HepG2 (cell line): Measurements from ENCODE around the gene NDUFS2. TPM values are rescaled to one million over a fixed set of nuclear protein-coding genes. Genes with fewer than 3 reads are reported as not detected.

Experiments used
- BCL6 ChIP-seq: IDR thresholded peaks from 2 replicates; pipeline ENCODE4 v1.6.1; 2016; ENCODE audit warnings: missing genetic modification reagents, missing compliant biosample characterization
- CBX1 ChIP-seq: IDR thresholded peaks from one replicate; pipeline ENCODE4 v1.6.1; 2016; ENCODE audit warnings: antibody characterized with exemption, low read depth
- CC2D1A ChIP-seq: sonication (generic); formaldehyde crosslinking; IDR thresholded peaks from 2 replicates; pipeline ENCODE4 v1.8.1; 2023; ENCODE audit warnings: mild to moderate bottlenecking, missing genetic modification reagents
- CEBPB ChIP-seq: IDR thresholded peaks from 2 replicates; pipeline ENCODE4 v1.6.1; 2011; ENCODE audit warnings: low read depth, low read length, improper control_type of control experiment, borderline replicate concordance
- FIP1L1 ChIP-seq: fragments of 200-400 bp; formaldehyde crosslinking; IDR thresholded peaks from 2 replicates; pipeline ENCODE4 v1.6.1; 2018; ENCODE audit warnings: low read depth, mild to moderate bottlenecking, low read length, moderate library complexity, borderline replicate concordance; ENCODE audit not compliant: insufficient read depth
- HOXA5 ChIP-seq: sonication (generic); formaldehyde crosslinking; IDR thresholded peaks from 2 replicates; pipeline ENCODE4 v1.4.0; 2020; ENCODE audit warnings: missing genetic modification reagents
- IKZF1 ChIP-seq: fragments of 450-650 bp; IDR thresholded peaks from 2 replicates; pipeline ENCODE4 v1.7.1; 2016
- PPARG ChIP-seq: conservative IDR thresholded peaks from 2 replicates; pipeline ENCODE4 v1.6.1; 2016; ENCODE audit warnings: missing biosample characterization, missing genetic modification reagents
- SIX4 ChIP-seq: sonication (generic); formaldehyde crosslinking; IDR thresholded peaks from 2 replicates; pipeline ENCODE4 v1.4.0; 2020; ENCODE audit warnings: missing genetic modification reagents
- SNAI1 ChIP-seq: sonication (generic); formaldehyde crosslinking; IDR thresholded peaks from 2 replicates; pipeline ENCODE4 v1.5.0; 2020; ENCODE audit warnings: mild to moderate bottlenecking, missing genetic modification reagents, borderline replicate concordance
- ZNF33B ChIP-seq: sonication (generic); formaldehyde crosslinking; IDR thresholded peaks from 2 replicates; pipeline ENCODE4 v1.5.1; 2020; ENCODE audit warnings: mild to moderate bottlenecking, missing genetic modification reagents
- ZNF768 ChIP-seq: sonication (generic); formaldehyde crosslinking; IDR thresholded peaks from 2 replicates; pipeline ENCODE4 v1.4.0; 2020; ENCODE audit warnings: missing genetic modification reagents
- ZSCAN30 ChIP-seq: sonication (generic); formaldehyde crosslinking; IDR thresholded peaks from 2 replicates; pipeline ENCODE4 v1.5.0; 2020; ENCODE audit warnings: mild to moderate bottlenecking, missing genetic modification reagents
- polyA plus RNA-seq, 8 experiments: library from polyadenylated mRNA; depleted of rRNA in 3 of 8; stranded (reverse) in 7 of 8; unstranded in 1 of 8; fragments of >200 nt; fragmentation: Illumina TruSeq in 4 of 8; extraction: Trizol in 4 of 8; gene quantifications; 2 replicates each; pipeline versions ENCODE4 v1.2.1 to v1.2.3, GENCODE V29; 2011 to 2016; ENCODE audit warnings: low read depth in 4 of 8, missing spikeins in 1 of 8, mixed read lengths in 1 of 8; ENCODE audit not compliant: insufficient read depth in 1 of 8
- total RNA-seq, 5 experiments: library from RNA; depleted of rRNA; stranded (reverse); fragments of >200 nt; fragmentation: Illumina TruSeq; extraction: Trizol; gene quantifications; 2 replicates each; pipeline ENCODE4 v1.2.3, GENCODE V29; 2016; ENCODE audit warnings: low read depth in 1 of 5
- TF ChIP-seq, protein P1 (sequence below), 2 experiments: sonication (generic) in 1 of 2; formaldehyde crosslinking in 1 of 2; IDR thresholded peaks; 2 replicates each; pipeline versions ENCODE4 v1.4.0 to v1.6.1; 2018 to 2020; ENCODE audit warnings: missing genetic modification reagents in 2 of 2, borderline replicate concordance in 1 of 2, low read depth in 1 of 2, mild to moderate bottlenecking in 1 of 2, missing biosample characterization in 1 of 2
- TF ChIP-seq, protein P2 (sequence below): sonication (generic); formaldehyde crosslinking; IDR thresholded peaks from 2 replicates; pipeline ENCODE4 v1.8.1; 2023; ENCODE audit warnings: missing genetic modification reagents, mild to moderate bottlenecking, borderline replicate concordance
- TF ChIP-seq, protein P3 (sequence below): sonication (generic); formaldehyde crosslinking; IDR thresholded peaks from 2 replicates; pipeline ENCODE4 v1.4.0; 2020; ENCODE audit warnings: missing genetic modification reagents
- TF ChIP-seq, protein P4 (sequence below): sonication (generic); formaldehyde crosslinking; IDR thresholded peaks from 2 replicates; pipeline ENCODE4 v1.4.0; 2020; ENCODE audit warnings: missing genetic modification reagents, borderline replicate concordance
- TF ChIP-seq, protein P5 (sequence below): sonication (generic); formaldehyde crosslinking; IDR thresholded peaks from 2 replicates; pipeline ENCODE4 v1.4.0; 2020; ENCODE audit warnings: missing genetic modification reagents
- TF ChIP-seq, protein P6 (sequence below): IDR thresholded peaks from 2 replicates; pipeline ENCODE4 v1.6.1; 2012; ENCODE audit warnings: low read length, improper control_type of control experiment

NDUFS2 gene
- total and polyA plus RNA-seq, 2 of the 13 experiments (the other 11 are each of a cell fraction or from before 2014, with no cell fraction given) = 89.9 to 118 TPM

DNA sequence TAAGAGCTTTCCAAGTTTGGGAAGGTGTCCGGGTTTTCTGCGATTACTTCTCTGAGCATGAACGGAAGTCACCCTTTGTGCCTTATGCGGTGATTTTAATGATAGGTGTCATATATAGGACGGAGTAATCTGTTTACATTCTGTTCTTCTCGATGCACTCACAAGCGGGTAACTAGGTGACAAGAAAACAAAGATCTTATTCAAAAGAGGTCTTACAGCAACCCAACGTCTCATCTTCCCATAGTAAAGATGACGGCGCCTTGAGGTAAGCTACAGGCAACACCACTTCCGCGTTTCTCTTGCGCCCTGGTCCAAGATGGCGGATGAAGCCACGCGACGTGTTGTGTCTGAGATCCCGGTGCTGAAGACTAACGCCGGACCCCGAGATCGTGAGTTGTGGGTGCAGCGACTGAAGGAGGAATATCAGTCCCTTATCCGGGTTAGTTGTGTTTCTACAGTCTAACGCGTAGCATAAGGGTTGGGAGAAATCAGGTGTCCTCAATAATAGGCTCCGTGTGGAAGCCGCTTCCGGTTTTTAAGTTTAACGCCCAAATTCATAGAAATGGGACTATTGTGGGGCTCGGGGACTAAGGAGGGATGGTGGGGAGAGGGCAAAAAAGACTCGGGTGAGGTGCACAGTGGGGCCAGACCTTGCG, 48.4 kb upstream of the NDUFS2 start, which contains the start of gene UFC1 (continued):
- TF ChIP-seq, protein P1, sequence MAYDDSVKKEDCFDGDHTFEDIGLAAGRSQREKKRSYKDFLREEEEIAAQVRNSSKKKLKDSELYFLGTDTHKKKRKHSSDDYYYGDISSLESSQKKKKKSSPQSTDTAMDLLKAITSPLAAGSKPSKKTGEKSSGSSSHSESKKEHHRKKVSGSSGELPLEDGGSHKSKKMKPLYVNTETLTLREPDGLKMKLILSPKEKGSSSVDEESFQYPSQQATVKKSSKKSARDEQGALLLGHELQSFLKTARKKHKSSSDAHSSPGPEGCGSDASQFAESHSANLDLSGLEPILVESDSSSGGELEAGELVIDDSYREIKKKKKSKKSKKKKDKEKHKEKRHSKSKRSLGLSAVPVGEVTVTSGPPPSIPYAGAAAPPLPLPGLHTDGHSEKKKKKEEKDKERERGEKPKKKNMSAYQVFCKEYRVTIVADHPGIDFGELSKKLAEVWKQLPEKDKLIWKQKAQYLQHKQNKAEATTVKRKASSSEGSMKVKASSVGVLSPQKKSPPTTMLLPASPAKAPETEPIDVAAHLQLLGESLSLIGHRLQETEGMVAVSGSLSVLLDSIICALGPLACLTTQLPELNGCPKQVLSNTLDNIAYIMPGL (CRISPR knock-in tag; IDR thresholded peaks at IDR 0.05; ENCODE audit: borderline replicate concordance in 1 of 2, low read depth in 1 of 2) = peak; percentile 85 to 89
- TF ChIP-seq ZNF768 (CRISPR knock-in tag) (no peak), CBX1 (no peak), SIX4 (CRISPR knock-in tag) (no peak; the same call in 1 of the 2 replicates), CEBPB (no peak), SNAI1 (CRISPR knock-in tag) (no peak), IKZF1 (no peak), ZNF33B (no peak), ZSCAN30 (CRISPR knock-in tag) (peak; percentile 65; the same call in 1 of the 2 replicates), CC2D1A (CRISPR knock-in tag) (no peak), PPARG (CRISPR knock-in tag) (no peak), HOXA5 (CRISPR knock-in tag) (peak; percentile 42; the same call in 1 of the 2 replicates), FIP1L1 (no peak), BCL6 (CRISPR knock-in tag) (no peak; the same call in 1 of the 2 replicates)
- TF ChIP-seq, protein P2, sequence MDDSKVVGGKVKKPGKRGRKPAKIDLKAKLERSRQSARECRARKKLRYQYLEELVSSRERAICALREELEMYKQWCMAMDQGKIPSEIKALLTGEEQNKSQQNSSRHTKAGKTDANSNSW (CRISPR knock-in tag) = no peak
- TF ChIP-seq, protein P3, sequence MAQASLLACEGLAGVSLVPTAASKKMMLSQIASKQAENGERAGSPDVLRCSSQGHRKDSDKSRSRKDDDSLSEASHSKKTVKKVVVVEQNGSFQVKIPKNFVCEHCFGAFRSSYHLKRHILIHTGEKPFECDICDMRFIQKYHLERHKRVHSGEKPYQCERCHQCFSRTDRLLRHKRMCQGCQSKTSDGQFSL (CRISPR knock-in tag) = no peak
- TF ChIP-seq, protein P4, sequence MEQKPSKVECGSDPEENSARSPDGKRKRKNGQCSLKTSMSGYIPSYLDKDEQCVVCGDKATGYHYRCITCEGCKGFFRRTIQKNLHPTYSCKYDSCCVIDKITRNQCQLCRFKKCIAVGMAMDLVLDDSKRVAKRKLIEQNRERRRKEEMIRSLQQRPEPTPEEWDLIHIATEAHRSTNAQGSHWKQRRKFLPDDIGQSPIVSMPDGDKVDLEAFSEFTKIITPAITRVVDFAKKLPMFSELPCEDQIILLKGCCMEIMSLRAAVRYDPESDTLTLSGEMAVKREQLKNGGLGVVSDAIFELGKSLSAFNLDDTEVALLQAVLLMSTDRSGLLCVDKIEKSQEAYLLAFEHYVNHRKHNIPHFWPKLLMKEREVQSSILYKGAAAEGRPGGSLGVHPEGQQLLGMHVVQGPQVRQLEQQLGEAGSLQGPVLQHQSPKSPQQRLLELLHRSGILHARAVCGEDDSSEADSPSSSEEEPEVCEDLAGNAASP = no peak
- TF ChIP-seq, protein P5, sequence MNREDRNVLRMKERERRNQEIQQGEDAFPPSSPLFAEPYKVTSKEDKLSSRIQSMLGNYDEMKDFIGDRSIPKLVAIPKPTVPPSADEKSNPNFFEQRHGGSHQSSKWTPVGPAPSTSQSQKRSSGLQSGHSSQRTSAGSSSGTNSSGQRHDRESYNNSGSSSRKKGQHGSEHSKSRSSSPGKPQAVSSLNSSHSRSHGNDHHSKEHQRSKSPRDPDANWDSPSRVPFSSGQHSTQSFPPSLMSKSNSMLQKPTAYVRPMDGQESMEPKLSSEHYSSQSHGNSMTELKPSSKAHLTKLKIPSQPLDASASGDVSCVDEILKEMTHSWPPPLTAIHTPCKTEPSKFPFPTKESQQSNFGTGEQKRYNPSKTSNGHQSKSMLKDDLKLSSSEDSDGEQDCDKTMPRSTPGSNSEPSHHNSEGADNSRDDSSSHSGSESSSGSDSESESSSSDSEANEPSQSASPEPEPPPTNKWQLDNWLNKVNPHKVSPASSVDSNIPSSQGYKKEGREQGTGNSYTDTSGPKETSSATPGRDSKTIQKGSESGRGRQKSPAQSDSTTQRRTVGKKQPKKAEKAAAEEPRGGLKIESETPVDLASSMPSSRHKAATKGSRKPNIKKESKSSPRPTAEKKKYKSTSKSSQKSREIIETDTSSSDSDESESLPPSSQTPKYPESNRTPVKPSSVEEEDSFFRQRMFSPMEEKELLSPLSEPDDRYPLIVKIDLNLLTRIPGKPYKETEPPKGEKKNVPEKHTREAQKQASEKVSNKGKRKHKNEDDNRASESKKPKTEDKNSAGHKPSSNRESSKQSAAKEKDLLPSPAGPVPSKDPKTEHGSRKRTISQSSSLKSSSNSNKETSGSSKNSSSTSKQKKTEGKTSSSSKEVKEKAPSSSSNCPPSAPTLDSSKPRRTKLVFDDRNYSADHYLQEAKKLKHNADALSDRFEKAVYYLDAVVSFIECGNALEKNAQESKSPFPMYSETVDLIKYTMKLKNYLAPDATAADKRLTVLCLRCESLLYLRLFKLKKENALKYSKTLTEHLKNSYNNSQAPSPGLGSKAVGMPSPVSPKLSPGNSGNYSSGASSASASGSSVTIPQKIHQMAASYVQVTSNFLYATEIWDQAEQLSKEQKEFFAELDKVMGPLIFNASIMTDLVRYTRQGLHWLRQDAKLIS (CRISPR knock-in tag) = no peak; the same call in 1 of the 2 replicates
- TF ChIP-seq, protein P6, sequence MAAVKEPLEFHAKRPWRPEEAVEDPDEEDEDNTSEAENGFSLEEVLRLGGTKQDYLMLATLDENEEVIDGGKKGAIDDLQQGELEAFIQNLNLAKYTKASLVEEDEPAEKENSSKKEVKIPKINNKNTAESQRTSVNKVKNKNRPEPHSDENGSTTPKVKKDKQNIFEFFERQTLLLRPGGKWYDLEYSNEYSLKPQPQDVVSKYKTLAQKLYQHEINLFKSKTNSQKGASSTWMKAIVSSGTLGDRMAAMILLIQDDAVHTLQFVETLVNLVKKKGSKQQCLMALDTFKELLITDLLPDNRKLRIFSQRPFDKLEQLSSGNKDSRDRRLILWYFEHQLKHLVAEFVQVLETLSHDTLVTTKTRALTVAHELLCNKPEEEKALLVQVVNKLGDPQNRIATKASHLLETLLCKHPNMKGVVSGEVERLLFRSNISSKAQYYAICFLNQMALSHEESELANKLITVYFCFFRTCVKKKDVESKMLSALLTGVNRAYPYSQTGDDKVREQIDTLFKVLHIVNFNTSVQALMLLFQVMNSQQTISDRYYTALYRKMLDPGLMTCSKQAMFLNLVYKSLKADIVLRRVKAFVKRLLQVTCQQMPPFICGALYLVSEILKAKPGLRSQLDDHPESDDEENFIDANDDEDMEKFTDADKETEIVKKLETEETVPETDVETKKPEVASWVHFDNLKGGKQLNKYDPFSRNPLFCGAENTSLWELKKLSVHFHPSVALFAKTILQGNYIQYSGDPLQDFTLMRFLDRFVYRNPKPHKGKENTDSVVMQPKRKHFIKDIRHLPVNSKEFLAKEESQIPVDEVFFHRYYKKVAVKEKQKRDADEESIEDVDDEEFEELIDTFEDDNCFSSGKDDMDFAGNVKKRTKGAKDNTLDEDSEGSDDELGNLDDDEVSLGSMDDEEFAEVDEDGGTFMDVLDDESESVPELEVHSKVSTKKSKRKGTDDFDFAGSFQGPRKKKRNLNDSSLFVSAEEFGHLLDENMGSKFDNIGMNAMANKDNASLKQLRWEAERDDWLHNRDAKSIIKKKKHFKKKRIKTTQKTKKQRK = no peak
